Liver (tissue), 9 donors: ENCODE measurements around the gene ZBED3. TPM values are rescaled to one million over a fixed set of nuclear protein-coding genes. Genes with fewer than 3 reads are reported as not detected.

Experiments used
- DNase-seq: peaks from one replicate; pipeline ENCODE4 v3.0.0-alpha.2; 2017; ENCODE audit warnings: low spot score
- H3K27ac ChIP-seq, 2 donors: one replicate each; pipeline ENCODE4 v1.7.0; 2013; ENCODE audit warnings: inconsistent platforms in 2 of 2, low read length in 2 of 2, control low read depth in 1 of 2, low read depth in 1 of 2, mild to moderate bottlenecking in 1 of 2
- H3K27me3 ChIP-seq, 4 donors: one replicate each; pipeline versions ENCODE4 v1.6.1 to v1.7.0; 2013; ENCODE audit warnings: low read length in 3 of 4, inconsistent platforms in 1 of 4, mild to moderate bottlenecking in 1 of 4, moderate library complexity in 1 of 4; ENCODE audit not compliant: control insufficient read depth in 4 of 4, insufficient read depth in 4 of 4
- H3K36me3 ChIP-seq, 4 donors: one replicate each; pipeline versions ENCODE4 v1.6.1 to v1.7.0; 2013; ENCODE audit warnings: low read length in 3 of 4, mild to moderate bottlenecking in 3 of 4, low read depth in 1 of 4, moderate library complexity in 1 of 4; ENCODE audit not compliant: control insufficient read depth in 4 of 4, insufficient read depth in 3 of 4
- H3K4me1 ChIP-seq, 4 donors: one replicate each; pipeline versions ENCODE4 v1.6.1 to v1.7.0; 2013; ENCODE audit warnings: low read length in 3 of 4, mild to moderate bottlenecking in 3 of 4, moderate library complexity in 1 of 4; ENCODE audit not compliant: control insufficient read depth in 4 of 4, insufficient read depth in 4 of 4
- H3K4me3 ChIP-seq, 3 donors: one replicate each; pipeline versions ENCODE4 v1.6.1 to v1.7.0; 2013; ENCODE audit warnings: low read length in 3 of 3, control low read depth in 1 of 3, low read depth in 1 of 3, mild to moderate bottlenecking in 1 of 3
- H3K9ac ChIP-seq, 2 donors: one replicate each; pipeline ENCODE4 v1.7.0; 2013; ENCODE audit warnings: low read length in 2 of 2, mild to moderate bottlenecking in 2 of 2, moderate library complexity in 2 of 2, control low read depth in 1 of 2, low read depth in 1 of 2
- H3K9me3 ChIP-seq, 4 donors: one replicate each; pipeline versions ENCODE4 v1.6.1 to v1.7.0; 2013; ENCODE audit warnings: low read length in 3 of 4; ENCODE audit not compliant: control insufficient read depth in 4 of 4
- ATF3 ChIP-seq: IDR thresholded peaks from 2 replicates; pipeline ENCODE4 v1.6.1; 2016; ENCODE audit warnings: antibody characterized with exemption
- CTCF ChIP-seq: fragments of 150-350 bp; IDR thresholded peaks from 2 replicates; pipeline ENCODE4 v1.5.1; 2017; ENCODE audit warnings: improper control_type of control experiment, low read depth, low read length; ENCODE audit not compliant: missing input control
- EGR1 ChIP-seq, 2 donors: IDR thresholded peaks; 2 replicates each; pipeline ENCODE4 v1.6.1; 2016 to 2018; ENCODE audit warnings: antibody characterized with exemption in 2 of 2, low read depth in 2 of 2
- FOXA1 ChIP-seq: IDR thresholded peaks from 2 replicates; pipeline ENCODE4 v1.6.1; 2016; ENCODE audit warnings: antibody characterized with exemption
- FOXA2 ChIP-seq: IDR thresholded peaks from 2 replicates; pipeline ENCODE4 v1.6.1; 2016; ENCODE audit warnings: antibody characterized with exemption
- GABPA ChIP-seq, 2 donors: IDR thresholded peaks in 1 of 2; conservative IDR thresholded peaks in 1 of 2; 2 replicates each; pipeline ENCODE4 v1.6.1; 2016; ENCODE audit warnings: antibody characterized with exemption in 2 of 2, mild to moderate bottlenecking in 1 of 2, moderate library complexity in 1 of 2
- HNF4A ChIP-seq, 2 donors: conservative IDR thresholded peaks; 2 replicates each; pipeline ENCODE4 v1.6.1; 2016; ENCODE audit warnings: antibody characterized with exemption in 2 of 2, mild to moderate bottlenecking in 2 of 2
- HNF4G ChIP-seq: IDR thresholded peaks from 2 replicates; pipeline ENCODE4 v1.6.1; 2016; ENCODE audit warnings: antibody characterized with exemption
- JUND ChIP-seq, 2 donors: IDR thresholded peaks; 2 replicates each; pipeline ENCODE4 v1.6.1; 2016; ENCODE audit warnings: antibody characterized with exemption in 2 of 2
- MAX ChIP-seq: IDR thresholded peaks from 2 replicates; pipeline ENCODE4 v1.6.1; 2016; ENCODE audit warnings: antibody characterized with exemption
- NR2F2 ChIP-seq: IDR thresholded peaks from 2 replicates; pipeline ENCODE4 v1.6.1; 2016; ENCODE audit warnings: antibody characterized with exemption
- RAD21 ChIP-seq, 2 donors: IDR thresholded peaks; 2 replicates each; pipeline ENCODE4 v1.6.1; 2016; ENCODE audit warnings: antibody characterized with exemption in 2 of 2, mild to moderate bottlenecking in 2 of 2
- REST ChIP-seq: IDR thresholded peaks from 2 replicates; pipeline ENCODE4 v1.6.1; 2016; ENCODE audit warnings: antibody characterized with exemption, mild to moderate bottlenecking
- RXRA ChIP-seq, 2 donors: IDR thresholded peaks; 2 replicates each; pipeline ENCODE4 v1.6.1; 2017 to 2018; ENCODE audit warnings: antibody characterized with exemption in 2 of 2, mild to moderate bottlenecking in 1 of 2
- SP1 ChIP-seq: IDR thresholded peaks from 2 replicates; pipeline ENCODE4 v1.6.1; 2018; ENCODE audit warnings: antibody characterized with exemption, mild to moderate bottlenecking
- TAF1 ChIP-seq: conservative IDR thresholded peaks from 2 replicates; pipeline ENCODE4 v1.6.1; 2016; ENCODE audit warnings: antibody characterized with exemption, mild to moderate bottlenecking
- YY1 ChIP-seq: IDR thresholded peaks from 2 replicates; pipeline ENCODE4 v1.6.1; 2016; ENCODE audit warnings: antibody characterized with exemption, mild to moderate bottlenecking
- ZBTB33 ChIP-seq: IDR thresholded peaks from 2 replicates; pipeline ENCODE4 v1.6.1; 2016; ENCODE audit warnings: antibody characterized with exemption
- WGBS: extraction: QIAGEN DNeasy Blood & Tissue Kit; methylation state at CpG from one replicate; pipeline ENCODE4 v1.1.7; 2013; 5-methylcytosine and 5-hydroxymethylcytosine counted together
- polyA plus RNA-seq, 2 donors: library from polyadenylated mRNA; stranded (reverse) in 1 of 2; unstranded in 1 of 2; fragments of 200-250 nt in 1 of 2; fragments of >200 nt in 1 of 2; fragmentation: Nextera tagmentation in 1 of 2; extraction: Ambion mirVana in 1 of 2; gene quantifications; one replicate each; pipeline versions ENCODE4 v1.2.1 to v1.2.3, GENCODE V29; 2013 to 2015
- total RNA-seq, 2 donors: library from RNA; depleted of rRNA; stranded (reverse); fragments of >200 nt; gene quantifications; one replicate each; pipeline ENCODE4 v1.2.3, GENCODE V29; 2014
- donor health status: healthy.
- donor health status: healthy.
- donor health status: healthy.
- donor health status: healthy.
- donor health status: healthy.

Gene ZBED3
- total and polyA plus RNA-seq, 4 donors = 2.1 to 5.2 (median 4.0) TPM

GRCh38 chr5:77076961-77077828 is 9.9 kb downstream of the ZBED3 start (continued):
- no peak for TF ChIP-seq JUND (IDR thresholded peaks at IDR 0.05)

GRCh38 chr5:77074745-77075144 is 12.3 kb downstream of the ZBED3 start:
- H3K36me3 ChIP-seq = peaks cover 0 to 6% (median 5%) of the 10 kb centered on the region in 4 donors
- H3K9me3 ChIP-seq = no peaks in the 10 kb centered on the region
- no peak overlapping the region for H3K27ac ChIP-seq
- H3K27me3 ChIP-seq = no peaks in the 10 kb centered on the region
- no peak for DNase-seq
- TF ChIP-seq CTCF (no peak), NR2F2 (no peak), HNF4A (conservative IDR thresholded peaks at IDR 0.05) (no peak), MAX (no peak), SP1 (no peak), EGR1 (IDR thresholded peaks at IDR 0.05; ENCODE audit: low read depth in 2 of 2) (no peak), REST (no peak), JUND (IDR thresholded peaks at IDR 0.05) (no peak), TAF1 (no peak), ZBTB33 (no peak), FOXA1 (no peak), FOXA2 (no peak), YY1 (no peak), RAD21 (IDR thresholded peaks at IDR 0.05) (no peak), GABPA (IDR thresholded peaks at IDR 0.05 in 1 of 2, conservative IDR thresholded peaks at IDR 0.05 in 1 of 2) (no peak), RXRA (IDR thresholded peaks at IDR 0.05) (no peak), HNF4G (no peak), ATF3 (no peak)
- no peak overlapping the region for H3K9ac ChIP-seq
- WGBS = 96% methylated on average over 4 of the region's 4 CpGs
- H3K4me1 ChIP-seq = peaks cover 0 to 6% (median 0%) of the 10 kb centered on the region in 4 donors
- H3K4me3 ChIP-seq = no peak overlapping the region
